ENCODE measurements around the gene KRTAP5-6.

Gene KRTAP5-6

GRCh38 chr11:1734641-1735081 lies 37.7 kb downstream of the KRTAP5-6 start:
- no peak for DNase-seq

- DNase-seq = no peak
These were observed 38.3 kb downstream of the KRTAP5-6 start for GRCh38 chr11:1735271-1735670.

GRCh38 chr11:1736447-1736992 lies 39.5 kb downstream of the KRTAP5-6 start:
- DNase-seq = no peak

- DNase-seq = no peak
These were observed 40.2 kb downstream of the KRTAP5-6 start for GRCh38 chr11:1737080-1737757.

- DNase-seq = no peak
These were observed 41.4 kb downstream of the KRTAP5-6 start for GRCh38 chr11:1738380-1738779.

GRCh38 chr11:1739576-1739975 lies 42.6 kb downstream of the KRTAP5-6 start:
- no peak for DNase-seq

- no peak for DNase-seq
These were observed 44.0 kb downstream of the KRTAP5-6 start for GRCh38 chr11:1740786-1741530.

GRCh38 chr11:1741741-1742140 lies 44.7 kb downstream of the KRTAP5-6 start:
- DNase-seq = no peak

- DNase-seq = no peak
These were observed 45.4 kb downstream of the KRTAP5-6 start for GRCh38 chr11:1742371-1742770.

- DNase-seq = no peak
These were observed 46.0 kb downstream of the KRTAP5-6 start for GRCh38 chr11:1742869-1743584.

GRCh38 chr11:1743585-1744136 lies 46.7 kb downstream of the KRTAP5-6 start:
- DNase-seq = no peak

- DNase-seq = no peak
These were observed 47.3 kb downstream of the KRTAP5-6 start for GRCh38 chr11:1744137-1744886.

- DNase-seq = no peak
These were observed 48.1 kb downstream of the KRTAP5-6 start for GRCh38 chr11:1744891-1745700.

GRCh38 chr11:1745701-1746320 lies 48.8 kb downstream of the KRTAP5-6 start:
- no peak for DNase-seq

GRCh38 chr11:1746511-1746931 lies 49.5 kb downstream of the KRTAP5-6 start:
- DNase-seq = no peak

GRCh38 chr11:1746956-1747752 lies 50.2 kb downstream of the KRTAP5-6 start:
- DNase-seq = no peak

All from HCEC 1CT (cell line).